Sigmoid colon (tissue), 7 donors: ENCODE data around the gene POU2AF1. TPM values are rescaled to one million over a fixed set of nuclear protein-coding genes. Genes with fewer than 3 reads are reported as not detected.

Source experiments
- DNase-seq: peaks from one replicate; pipeline ENCODE4 v3.0.0-alpha.2; 2019
- H3K27ac ChIP-seq, 4 donors: fragments of 200-600 bp; sonication (generic); one replicate each; pipeline ENCODE4 v1.5.1; 2016 to 2019; ENCODE audit warnings: mild to moderate bottlenecking in 1 of 4
- H3K27me3 ChIP-seq, 3 donors: fragments of 200-600 bp; sonication (generic); one replicate each; pipeline ENCODE4 v1.5.1; 2019; ENCODE audit warnings: mild to moderate bottlenecking in 1 of 3
- H3K36me3 ChIP-seq, 4 donors: fragments of 200-600 bp; sonication (generic); one replicate each; pipeline ENCODE4 v1.5.1; 2016 to 2019
- H3K4me1 ChIP-seq, 4 donors: fragments of 200-600 bp; sonication (generic); one replicate each; pipeline ENCODE4 v1.5.1; 2017 to 2019
- H3K4me3 ChIP-seq, 4 donors: fragments of 200-600 bp; sonication (generic); one replicate each; pipeline ENCODE4 v1.5.1; 2017 to 2019; ENCODE audit warnings: mild to moderate bottlenecking in 2 of 4, moderate library complexity in 1 of 4
- H3K9me3 ChIP-seq, 4 donors: fragments of 200-600 bp in 3 of 4; sonication (generic) in 3 of 4; one replicate each; pipeline versions ENCODE4 v1.5.1 to v1.6.1; 2013 to 2019
- CTCF ChIP-seq, 4 experiments: fragments of 450-650 bp in 3 of 4; fragments of 200-600 bp in 1 of 4; IDR thresholded peaks; one replicate each; pipeline ENCODE4 v1.5.1; 2016 to 2019; ENCODE audit warnings: antibody characterized with exemption in 4 of 4, mild to moderate bottlenecking in 3 of 4, moderate library complexity in 2 of 4
- EP300 ChIP-seq, 4 donors: sonication (generic); formaldehyde crosslinking; IDR thresholded peaks; one replicate each; pipeline ENCODE4 v1.6.1; 2017; ENCODE audit warnings: antibody characterized with exemption in 4 of 4
- POLR2A ChIP-seq, 2 donors: fragments of 450-650 bp; IDR thresholded peaks; one replicate each; pipeline ENCODE4 v1.6.1; 2016; ENCODE audit warnings: antibody characterized with exemption in 2 of 2, mild to moderate bottlenecking in 2 of 2, moderate library complexity in 2 of 2
- POLR2AphosphoS5 ChIP-seq, 4 donors: sonication (generic); formaldehyde crosslinking; IDR thresholded peaks; one replicate each; pipeline ENCODE4 v1.6.1; 2017; ENCODE audit warnings: antibody characterized with exemption in 4 of 4
- WGBS, 2 donors: extraction: QIAGEN DNeasy Blood & Tissue Kit; methylation state at CpG; one replicate each; pipeline ENCODE4 v1.1.7; 2013; 5-methylcytosine and 5-hydroxymethylcytosine counted together
- intact Hi-C: fragments of 100-400 bp; cut with DNase I; formaldehyde crosslinking; loops from one replicate; pipeline ENCODE4 v1.15.1; 2023
- polyA plus RNA-seq, 3 donors: library from polyadenylated mRNA; stranded (reverse); fragments of 200-250 nt; gene quantifications; one replicate each; pipeline ENCODE4 v1.2.3, GENCODE V29; 2013
- total RNA-seq, 4 donors: library from RNA; depleted of rRNA; stranded (reverse); fragments of >200 nt; gene quantifications; one replicate each; pipeline ENCODE4 v1.1.0, GENCODE V29; 2016
- donor health status: healthy with polysubstance abuse.
- donor health status: Bipolar disorder and iron deficiency.
- donor health status: healthy.

POU2AF1 gene
- total and polyA plus RNA-seq, 7 donors = 0.16 to 27.0 (median 1.1) TPM; not detected in 3

GRCh38 chr11:111357150-111358037 lies 21.7 kb downstream of the POU2AF1 start:
- Histone ChIP-seq H3K27ac (no peak overlapping the region), H3K4me3 (no peak overlapping the region), H3K4me1 (no peaks in the 10 kb centered on the region), H3K27me3 (no peaks in the 10 kb centered on the region), H3K36me3 (no peaks in the 10 kb centered on the region), H3K9me3 (no peaks in the 10 kb centered on the region)
- no peak for TF ChIP-seq EP300 (IDR thresholded peaks at IDR 0.05)
- TF ChIP-seq POLR2AphosphoS5 (IDR thresholded peaks at IDR 0.05) = no peak
- TF ChIP-seq CTCF (IDR thresholded peaks at IDR 0.05) = no peak
- no peak for TF ChIP-seq POLR2A (IDR thresholded peaks at IDR 0.05)
- DNase-seq = no peak
- intact Hi-C loops = no loop called here
- 76 to 88% methylated on average over 18 of the region's 18 CpGs for WGBS, 2 donors

GRCh38 chr11:111356660-111357048 lies 22.4 kb downstream of the POU2AF1 start:
- Histone ChIP-seq H3K36me3 (no peaks in the 10 kb centered on the region), H3K27ac (no peak overlapping the region), H3K9me3 (no peaks in the 10 kb centered on the region), H3K4me1 (no peaks in the 10 kb centered on the region), H3K4me3 (no peak overlapping the region), H3K27me3 (no peaks in the 10 kb centered on the region)
- 83 to 85% methylated on average over 3 of the region's 3 CpGs for WGBS, 2 donors
- TF ChIP-seq EP300 (IDR thresholded peaks at IDR 0.05) = no peak
- TF ChIP-seq CTCF (IDR thresholded peaks at IDR 0.05) = no peak
- no peak for TF ChIP-seq POLR2AphosphoS5 (IDR thresholded peaks at IDR 0.05)
- TF ChIP-seq POLR2A (IDR thresholded peaks at IDR 0.05) = no peak
- intact Hi-C loops = no loop called here
- no peak for DNase-seq

GRCh38 chr11:111355956-111356659 lies 23.0 kb downstream of the POU2AF1 start:
- Histone ChIP-seq H3K4me1 (no peaks in the 10 kb centered on the region), H3K27ac (no peak overlapping the region), H3K9me3 (no peaks in the 10 kb centered on the region), H3K4me3 (no peak overlapping the region), H3K36me3 (no peaks in the 10 kb centered on the region), H3K27me3 (no peaks in the 10 kb centered on the region)
- intact Hi-C loops = no loop called here
- no peak for TF ChIP-seq CTCF (IDR thresholded peaks at IDR 0.05)
- no peak for TF ChIP-seq POLR2AphosphoS5 (IDR thresholded peaks at IDR 0.05)
- TF ChIP-seq POLR2A (IDR thresholded peaks at IDR 0.05) = no peak
- no peak for TF ChIP-seq EP300 (IDR thresholded peaks at IDR 0.05)
- WGBS, 2 donors = 58 to 68% methylated on average over 5 of the region's 5 CpGs
- no peak for DNase-seq

GRCh38 chr11:111355101-111355500 lies 24.0 kb downstream of the POU2AF1 start:
- no peak for DNase-seq
- TF ChIP-seq POLR2AphosphoS5 (IDR thresholded peaks at IDR 0.05) (no peak), POLR2A (IDR thresholded peaks at IDR 0.05) (no peak), CTCF (IDR thresholded peaks at IDR 0.05) (no peak), EP300 (IDR thresholded peaks at IDR 0.05) (no peak)
- Histone ChIP-seq H3K36me3 (no peaks in the 10 kb centered on the region), H3K4me1 (no peaks in the 10 kb centered on the region), H3K27ac (no peak overlapping the region), H3K4me3 (no peak overlapping the region), H3K9me3 (no peaks in the 10 kb centered on the region), H3K27me3 (no peaks in the 10 kb centered on the region)
- intact Hi-C loops = no loop called here
- 91 to 93% methylated on average over 5 of the region's 5 CpGs for WGBS, 2 donors
